ENCODE measurements around the gene MAG. TPM values are rescaled to one million over a fixed set of nuclear protein-coding genes. Genes with fewer than 3 reads are reported as not detected.
A peak's percentile ranks its signal among the peaks of the same experiment; 100 is the strongest.

Gene MAG
- total and polyA plus RNA-seq, 2 of the 8 experiments (the other 6 are each of a cell fraction or from before 2014, with no cell fraction given): 0.20 to 1.3 TPM

DNA sequence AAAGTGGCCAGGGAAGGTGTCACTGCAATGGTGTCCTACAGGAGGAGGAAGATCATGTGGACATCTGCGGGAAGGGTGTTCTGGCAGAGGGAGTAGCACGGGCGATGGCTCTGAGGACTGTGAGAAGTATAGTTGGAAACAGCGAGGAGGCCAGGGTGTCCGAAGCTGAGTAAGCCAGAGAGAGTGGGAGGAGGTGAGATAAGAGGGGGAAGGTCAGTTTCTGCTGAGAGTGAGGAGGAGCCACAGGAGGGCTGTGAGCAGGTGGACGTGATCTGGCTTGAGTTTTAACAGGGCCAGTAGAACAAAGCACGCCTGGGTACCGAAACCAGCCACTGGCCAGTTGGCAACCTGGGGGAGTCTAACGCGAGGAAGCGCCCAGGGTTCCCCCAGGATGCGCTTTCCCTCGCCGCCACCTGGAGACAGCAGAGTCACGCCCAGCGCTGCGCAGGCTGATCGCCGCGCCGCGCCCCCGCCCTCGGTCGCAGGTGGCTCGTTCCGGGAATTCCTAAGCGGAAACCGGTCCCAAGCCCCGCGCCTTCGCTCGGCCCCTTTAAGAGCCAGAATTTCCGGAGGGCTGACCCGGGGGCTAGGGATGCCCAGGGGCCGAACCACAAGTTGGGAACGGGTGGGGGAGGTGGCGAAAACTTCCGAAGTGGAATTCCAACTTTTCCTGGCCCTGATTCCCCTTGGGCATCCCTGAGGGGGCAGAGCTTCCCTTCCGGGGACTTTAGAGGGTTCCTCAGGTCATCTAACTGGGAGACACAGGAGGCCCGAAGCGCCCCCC, 44.2 kb upstream of the MAG start:
- FAIRE-seq (peak; percentile 94), DNase-seq (ENCODE audit: low read depth in 1 of 2, low spot score in 2 of 2) (peak; percentile 91 to 92)
- WGBS, 2 experiments (ENCODE audit: extremely low coverage in 1 of 2, insufficient coverage in 1 of 2, insufficient read length in 1 of 2, insufficient replicate concordance in 2 of 2, low coverage in 1 of 2, low lambda C conversion rate in 2 of 2, missing lambda C conversion rate in 1 of 2): 3% methylated on average over 40 of the region's 42 CpGs; no CpG with 5 or more reads in 1 of the 2 experiments
- ChIA-PET POLR2A (ENCODE audit: partially characterized antibody) (interaction anchor here (0.9 to 1.7 kb wide), 12 partner anchors 10 to 95 kb away, joined by 3 to 6 read pairs (median 4); partner anchors contain the start of gene FXYD5), CTCF (ENCODE audit: partially characterized antibody) (interaction anchor here (1.0 kb wide), 2 partner anchors 23 to 106 kb away, joined by 3 read pairs; no protein-coding TSS in a partner anchor)
- peaks cover 13 to 17% of the 10 kb centered on the region in 2 experiments for H4K20me1 ChIP-seq (replicated peaks in 1 of 2; ENCODE audit: control insufficient read depth in 1 of 2, insufficient read depth in 2 of 2, low read length in 2 of 2)
- peaks cover 10% of the 10 kb centered on the region; the same call in 1 of the 2 replicates for H3K23me2 ChIP-seq (ENCODE audit: low read depth, low read length)
- no peaks in the 10 kb centered on the region for H3K9me3 ChIP-seq (ENCODE audit: insufficient read depth in 2 of 2, low read depth in 1 of 2, low read length in 1 of 2)
- peak overlapping the region; percentile 44 to 96 (median 72) for H3K4me3 ChIP-seq (ENCODE audit: extremely low read depth in 1 of 4, insufficient read depth in 2 of 4, low read depth in 3 of 4, low read length in 4 of 4)
- peaks cover 10 to 30% of the 10 kb centered on the region in 2 experiments for H3K79me2 ChIP-seq (ENCODE audit: control insufficient read depth in 1 of 2, insufficient read depth in 2 of 2, low read length in 2 of 2)
- no peak overlapping the region for H3K14ac ChIP-seq (ENCODE audit: insufficient read length)
- peak overlapping the region; percentile 100; the same call in 1 of the 2 replicates for H4K8ac ChIP-seq (ENCODE audit: extremely low read depth, insufficient read depth, low read length)
- H3K23ac ChIP-seq (ENCODE audit: insufficient read length): no peak overlapping the region
- H3K4me2 ChIP-seq (ENCODE audit: insufficient read depth in 1 of 2, low read depth in 2 of 2, low read length in 2 of 2): peak overlapping the region; percentile 47 to 83
- H3K4me1 ChIP-seq (replicated peaks in 1 of 4; ENCODE audit: control insufficient read depth in 3 of 4, insufficient read depth in 4 of 4, low read length in 3 of 4): peaks cover 0 to 8% (median 7%) of the 10 kb centered on the region in 4 experiments; a peak in 6 of 7 replicates
- H4K91ac ChIP-seq (replicated peaks; ENCODE audit: insufficient read length, low read length): peak overlapping the region; percentile 99
- H3K9ac ChIP-seq (replicated peaks in 1 of 4; ENCODE audit: extremely low read depth in 1 of 4, low read depth in 3 of 4, low read length in 3 of 4): peak overlapping the region; percentile 88 to 99 (median 96)
- peaks cover 6 to 15% (median 12%) of the 10 kb centered on the region in 4 experiments; a peak in 7 of 8 replicates for H3K36me3 ChIP-seq (ENCODE audit: control insufficient read depth in 2 of 4, insufficient read depth in 4 of 4, low read length in 3 of 4)
- H2AK5ac ChIP-seq (ENCODE audit: low read depth, low read length): no peak overlapping the region; the same call in 1 of the 2 replicates
- no peaks in the 10 kb centered on the region for H3K27me3 ChIP-seq (replicated peaks in 1 of 4; ENCODE audit: control insufficient read depth in 3 of 4, extremely low read depth in 1 of 4, insufficient read depth in 3 of 4, low read length in 3 of 4)
- H3K18ac ChIP-seq (ENCODE audit: extremely low read depth, low read length): peak overlapping the region; percentile 95
- peaks cover 4% of the 10 kb centered on the region; the same call in 1 of the 2 replicates for H3K79me1 ChIP-seq (ENCODE audit: low read depth, low read length)
- H2BK12ac ChIP-seq (ENCODE audit: low read depth, low read length): peak overlapping the region; percentile 100; the same call in 1 of the 2 replicates
- H4K5ac ChIP-seq (ENCODE audit: insufficient read length, low read depth, low read length): peak overlapping the region; percentile 90
- H2AFZ ChIP-seq (ENCODE audit: low read length): no peak overlapping the region; the same call in 1 of the 2 replicates
- peak overlapping the region; percentile 55 for H2BK20ac ChIP-seq (ENCODE audit: low read length)
- H3K56ac ChIP-seq (replicated peaks; ENCODE audit: insufficient read length, low read depth, low read length): peak overlapping the region; percentile 77
- H2BK15ac ChIP-seq (ENCODE audit: low read length): peak overlapping the region; percentile 40; the same call in 1 of the 2 replicates
- H2BK5ac ChIP-seq (ENCODE audit: low read depth, low read length): peak overlapping the region; percentile 100
- peak overlapping the region; percentile 100 for H3K27ac ChIP-seq (ENCODE audit: low read depth, low read length)
- peak overlapping the region; percentile 73 for H2BK120ac ChIP-seq (replicated peaks; ENCODE audit: low read depth, low read length)
- H3K4ac ChIP-seq (replicated peaks; ENCODE audit: insufficient read length, low read depth, low read length): no peak overlapping the region
- TF ChIP-seq CBX5 (IDR thresholded peaks at IDR 0.05; ENCODE audit: low read depth, low read length) (no peak), EP300 (IDR thresholded peaks at IDR 0.05; ENCODE audit: borderline replicate concordance in 1 of 2, low read depth in 2 of 2, low read length in 2 of 2) (peak; percentile 14 to 95; a peak in 2 of 3 replicates), PHF8 (conservative IDR thresholded peaks at IDR 0.05; ENCODE audit: low read depth, low read length) (0 out of 2 replicates have a peak, but pooled peaks have one; percentile 18)

Data from H1 (cell line).